ENCODE measurements around the gene SIX2.

DNA sequence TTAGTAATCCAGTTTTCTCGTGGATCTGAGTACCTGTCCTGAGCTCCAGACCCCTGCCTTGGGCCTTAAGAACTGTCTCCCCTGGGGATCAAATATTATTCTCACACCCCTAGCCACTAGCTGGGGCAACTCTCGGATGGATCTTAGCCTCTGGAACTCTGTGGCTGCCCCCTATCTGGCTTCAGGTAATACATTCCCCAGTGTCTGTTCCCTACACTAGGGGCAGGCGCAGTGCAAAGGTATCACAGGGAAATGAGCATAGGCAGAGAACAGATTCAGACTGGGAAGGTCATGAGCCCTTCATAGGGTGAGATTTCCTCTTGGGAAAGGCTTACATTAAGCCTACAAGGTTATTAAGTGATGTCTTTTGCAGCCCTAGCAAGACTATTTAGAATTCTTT is 11.2 kb upstream of the SIX2 start:
- TF ChIP-seq, protein P1, sequence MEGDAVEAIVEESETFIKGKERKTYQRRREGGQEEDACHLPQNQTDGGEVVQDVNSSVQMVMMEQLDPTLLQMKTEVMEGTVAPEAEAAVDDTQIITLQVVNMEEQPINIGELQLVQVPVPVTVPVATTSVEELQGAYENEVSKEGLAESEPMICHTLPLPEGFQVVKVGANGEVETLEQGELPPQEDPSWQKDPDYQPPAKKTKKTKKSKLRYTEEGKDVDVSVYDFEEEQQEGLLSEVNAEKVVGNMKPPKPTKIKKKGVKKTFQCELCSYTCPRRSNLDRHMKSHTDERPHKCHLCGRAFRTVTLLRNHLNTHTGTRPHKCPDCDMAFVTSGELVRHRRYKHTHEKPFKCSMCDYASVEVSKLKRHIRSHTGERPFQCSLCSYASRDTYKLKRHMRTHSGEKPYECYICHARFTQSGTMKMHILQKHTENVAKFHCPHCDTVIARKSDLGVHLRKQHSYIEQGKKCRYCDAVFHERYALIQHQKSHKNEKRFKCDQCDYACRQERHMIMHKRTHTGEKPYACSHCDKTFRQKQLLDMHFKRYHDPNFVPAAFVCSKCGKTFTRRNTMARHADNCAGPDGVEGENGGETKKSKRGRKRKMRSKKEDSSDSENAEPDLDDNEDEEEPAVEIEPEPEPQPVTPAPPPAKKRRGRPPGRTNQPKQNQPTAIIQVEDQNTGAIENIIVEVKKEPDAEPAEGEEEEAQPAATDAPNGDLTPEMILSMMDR (IDR thresholded peaks at IDR 0.05): no peak
- TF ChIP-seq POLR2A (IDR thresholded peaks at IDR 0.05): no peak
